H9 (cell line): ENCODE measurements around the gene TCHH. TPM values are rescaled to one million over a fixed set of nuclear protein-coding genes. Genes with fewer than 3 reads are reported as not detected.

ENCODE experiments used
- DNase-seq: peaks from one replicate; pipeline ENCODE4 v3.0.0-alpha.2; 2017
- H2AFZ ChIP-seq: one replicate; pipeline ENCODE4 v1.6.1; 2013; ENCODE audit warnings: mild to moderate bottlenecking, low read length, control low read depth, moderate library complexity
- H2AK5ac ChIP-seq: 2 replicates; pipeline ENCODE4 v1.6.1; 2013; ENCODE audit warnings: low read length, control low read depth, mixed read lengths; ENCODE audit not compliant: insufficient read length
- H2BK120ac ChIP-seq: one replicate; pipeline ENCODE4 v1.6.1; 2013; ENCODE audit warnings: low read depth, mild to moderate bottlenecking, low read length, control low read depth, inconsistent platforms; ENCODE audit not compliant: poor library complexity, severe bottlenecking
- H2BK12ac ChIP-seq: 2 replicates; pipeline ENCODE4 v1.6.1; 2013; ENCODE audit warnings: low read length, control low read depth, mixed read lengths, low read depth; ENCODE audit not compliant: insufficient read length
- H2BK15ac ChIP-seq: 2 replicates; pipeline ENCODE4 v1.6.1; 2013; ENCODE audit warnings: low read depth, low read length, control low read depth
- H2BK20ac ChIP-seq: one replicate; pipeline ENCODE4 v1.6.1; 2013; ENCODE audit warnings: low read depth, mild to moderate bottlenecking, low read length, control low read depth, inconsistent platforms; ENCODE audit not compliant: poor library complexity, severe bottlenecking
- H2BK5ac ChIP-seq: 2 replicates; pipeline ENCODE4 v1.6.1; 2013; ENCODE audit warnings: low read length, control low read depth, mixed read lengths; ENCODE audit not compliant: insufficient read length
- H3K14ac ChIP-seq: 2 replicates; pipeline ENCODE4 v1.6.1; 2013; ENCODE audit warnings: low read length, control low read depth; ENCODE audit not compliant: insufficient read depth
- H3K18ac ChIP-seq: 2 replicates; pipeline ENCODE4 v1.6.1; 2013; ENCODE audit warnings: low read depth, mild to moderate bottlenecking, mixed read lengths, low read length, control low read depth; ENCODE audit not compliant: insufficient read length
- H3K23ac ChIP-seq: 2 replicates; pipeline ENCODE4 v1.6.1; 2013; ENCODE audit warnings: low read length, control low read depth, mixed read lengths, low read depth; ENCODE audit not compliant: insufficient read length
- H3K23me2 ChIP-seq: 2 replicates; pipeline ENCODE4 v1.6.1; 2013; ENCODE audit warnings: low read depth, mild to moderate bottlenecking, mixed read lengths, low read length, control low read depth; ENCODE audit not compliant: insufficient read length, poor library complexity, severe bottlenecking
- H3K27ac ChIP-seq: 2 replicates; pipeline ENCODE4 v1.5.1; 2013; ENCODE audit warnings: low read length, control low read depth, mixed read lengths, low read depth; ENCODE audit not compliant: insufficient read length
- H3K27me3 ChIP-seq: 2 replicates; pipeline ENCODE4 v1.6.1; 2013; ENCODE audit warnings: low read length, control low read depth, inconsistent platforms; ENCODE audit not compliant: insufficient read depth
- H3K4ac ChIP-seq: 2 replicates; pipeline ENCODE4 v1.6.1; 2013; ENCODE audit warnings: low read depth, mild to moderate bottlenecking, control low read depth, inconsistent platforms, low read length, moderate library complexity
- H3K4me1 ChIP-seq: 2 replicates; pipeline ENCODE4 v1.6.1; 2013; ENCODE audit warnings: low read length, control low read depth, inconsistent platforms; ENCODE audit not compliant: insufficient read depth
- H3K4me2 ChIP-seq: 2 replicates; pipeline ENCODE4 v1.6.1; 2013; ENCODE audit warnings: low read length, control low read depth, mixed read lengths; ENCODE audit not compliant: insufficient read length, insufficient read depth
- H3K56ac ChIP-seq: 2 replicates; pipeline ENCODE4 v1.6.1; 2013; ENCODE audit warnings: low read depth, mild to moderate bottlenecking, mixed read lengths, low read length, control low read depth; ENCODE audit not compliant: insufficient read length
- H3K79me1 ChIP-seq: 2 replicates; pipeline ENCODE4 v1.6.1; 2013; ENCODE audit warnings: low read depth, mild to moderate bottlenecking, moderate library complexity, low read length, control low read depth, inconsistent platforms; ENCODE audit not compliant: insufficient read depth, poor library complexity, severe bottlenecking
- H3K79me2 ChIP-seq: 2 replicates; pipeline ENCODE4 v1.6.1; 2013; ENCODE audit warnings: low read length, control low read depth, inconsistent platforms; ENCODE audit not compliant: insufficient read depth
- H3K9ac ChIP-seq: 2 replicates; pipeline ENCODE4 v1.6.1; 2013; ENCODE audit warnings: low read length, control low read depth, mixed read lengths; ENCODE audit not compliant: insufficient read length; ENCODE audit errors: extremely low read depth
- H3K9me3 ChIP-seq: one replicate; pipeline ENCODE4 v1.6.1; 2013; ENCODE audit warnings: low read depth, low read length, inconsistent platforms; ENCODE audit not compliant: control insufficient read depth
- H3T11ph ChIP-seq: one replicate; pipeline ENCODE4 v1.6.1; 2013; ENCODE audit warnings: mild to moderate bottlenecking, low read length, control low read depth, inconsistent platforms
- H4K20me1 ChIP-seq: one replicate; pipeline ENCODE4 v1.6.1; 2013; ENCODE audit not compliant: control insufficient read depth, insufficient read length, insufficient read depth
- H4K5ac ChIP-seq: 2 replicates; pipeline ENCODE4 v1.6.1; 2013; ENCODE audit warnings: low read depth, mild to moderate bottlenecking, mixed read lengths, low read length, control low read depth; ENCODE audit not compliant: insufficient read length
- H4K8ac ChIP-seq: replicated peaks from 2 replicates; pipeline ENCODE4 v1.6.1; 2013; ENCODE audit warnings: low read length, control low read depth, mixed read lengths, low read depth; ENCODE audit not compliant: insufficient read length
- H4K91ac ChIP-seq: 2 replicates; pipeline ENCODE4 v1.6.1; 2013; ENCODE audit warnings: low read depth, mild to moderate bottlenecking, moderate library complexity, mixed read lengths, low read length, control low read depth; ENCODE audit not compliant: insufficient read length
- H3K27ac Mint-ChIP-seq, 3 experiments: 2 replicates in 2 of 3; 3 replicates in 1 of 3; pipeline ENCODE4 v1.8.0; 2020 to 2021; ENCODE audit warnings: mixed read lengths in 3 of 3, mild to moderate bottlenecking in 1 of 3, moderate library complexity in 1 of 3
- H3K27me3 Mint-ChIP-seq: 2 replicates; pipeline ENCODE4 v1.8.0; 2021; ENCODE audit warnings: low read depth, mild to moderate bottlenecking, moderate library complexity, mixed read lengths
- H3K36me3 Mint-ChIP-seq, 3 experiments: 2 replicates in 2 of 3; 3 replicates in 1 of 3; pipeline ENCODE4 v1.8.0; 2020 to 2021; ENCODE audit warnings: low read depth in 3 of 3, mixed read lengths in 3 of 3; ENCODE audit not compliant: insufficient read depth in 1 of 3
- H3K4me1 Mint-ChIP-seq, 2 experiments: 2 replicates each; pipeline ENCODE4 v1.8.0; 2020; ENCODE audit warnings: mixed read lengths in 2 of 2
- H3K4me3 Mint-ChIP-seq, 2 experiments: 2 replicates in 1 of 2; 3 replicates in 1 of 2; pipeline ENCODE4 v1.8.0; 2020 to 2021; ENCODE audit warnings: mild to moderate bottlenecking in 2 of 2, mixed read lengths in 2 of 2, moderate library complexity in 1 of 2
- H3K9me3 Mint-ChIP-seq, 2 experiments: 2 replicates in 1 of 2; 3 replicates in 1 of 2; pipeline ENCODE4 v1.8.0; 2020; ENCODE audit warnings: mild to moderate bottlenecking in 2 of 2, mixed read lengths in 2 of 2, moderate library complexity in 1 of 2
- CTCF ChIP-seq: fragments of 200-600 bp; sonication (generic); conservative IDR thresholded peaks from 3 replicates; pipeline ENCODE4 v1.8.0; 2021; ENCODE audit warnings: antibody characterized with exemption, mild to moderate bottlenecking
- whole genome bisulfite sequencing: extraction: QIAGEN DNeasy Blood & Tissue Kit; methylation state at CpG from one replicate; pipeline ENCODE4 v1.1.7; 2013; ENCODE audit warnings: missing lambda C conversion rate, low lambda C conversion rate, mixed read lengths; ENCODE audit not compliant: insufficient read length; ENCODE audit errors: extremely low coverage; 5-methylcytosine and 5-hydroxymethylcytosine counted together
- total RNA-seq: library from RNA; stranded (reverse); gene quantifications from 2 replicates; pipeline ENCODE4 v1.2.1, GENCODE V29; 2021

TCHH gene
- total RNA-seq, 1 experiment from 2014 or later, result not detected

GRCh38 chr1:152164517-152165136 is 49.4 kb upstream of the TCHH start:
- Histone ChIP-seq H3K4me2 (no peak overlapping the region), H2BK5ac (no peak overlapping the region), H3K18ac (no peak overlapping the region), H2AK5ac (no peak overlapping the region), H3K4me1 (no peaks in the 10 kb centered on the region), H3K56ac (no peak overlapping the region), H3K14ac (no peak overlapping the region), H3K9ac (no peak overlapping the region), H3K4ac (no peak overlapping the region), H3K79me2 (no peaks in the 10 kb centered on the region), H2BK12ac (no peak overlapping the region), H3K27ac (no peak overlapping the region), H4K20me1 (no peaks in the 10 kb centered on the region), H3T11ph (no peak overlapping the region), H3K79me1 (no peaks in the 10 kb centered on the region), H3K23ac (no peak overlapping the region), H2BK120ac (no peak overlapping the region), H2BK15ac (no peak overlapping the region), H2BK20ac (no peak overlapping the region), H3K9me3 (peaks cover 78% of the 10 kb centered on the region), H4K8ac (no peak overlapping the region), H3K23me2 (no peaks in the 10 kb centered on the region), H4K91ac (no peak overlapping the region), H3K27me3 (no peaks in the 10 kb centered on the region), H2AFZ (no peak overlapping the region), H4K5ac (no peak overlapping the region)
- no CpG with 5 or more reads among the region's 2 CpGs for WGBS
- peaks cover 0 to 33% (median 0%) of the 10 kb centered on the region in 3 experiments; a peak in 3 of 7 replicates for H3K36me3 Mint-ChIP-seq
- 0 out of 2 replicates have a peak, but pooled peaks cover 1% of the 10 kb centered on the region for H3K27me3 Mint-ChIP-seq
- no peak overlapping the region for H3K27ac Mint-ChIP-seq
- no peak for DNase-seq
- no peak for TF ChIP-seq CTCF
- H3K4me1 Mint-ChIP-seq, result no peaks in the 10 kb centered on the region
- H3K4me3 Mint-ChIP-seq, result no peak overlapping the region
- H3K9me3 Mint-ChIP-seq, result peaks cover 80 to 91% of the 10 kb centered on the region in 2 experiments
